IMR-90 (cell line): ENCODE measurements around the gene MINDY1. TPM values are rescaled to one million over a fixed set of nuclear protein-coding genes. Genes with fewer than 3 reads are reported as not detected.

Experiments
- ATAC-seq: fragments of 200-7000 bp; cut with Tn5 transposase; 2 replicates; pipeline ENCODE4 v1.9.1; 2020; ENCODE audit warnings: low read depth, mild to moderate bottlenecking, moderate library complexity
- BruUV-seq: library from RNA; stranded (reverse); fragments of 400-500 nt; replicated peaks from 2 replicates; lab custom pipeline; 2021; lab: Mats Ljungman, UMichigan
- CTCF ChIA-PET: fragments of 300-600 bp; formaldehyde crosslinking; extraction: SDS; loops from one replicate; lab custom pipeline; 2021; ENCODE audit warnings: antibody characterized with exemption; lab: Yijun Ruan, JAX
- POLR2A ChIA-PET: fragments of 300-600 bp; sonication (Branson Sonifier 250); formaldehyde crosslinking; loops from one replicate; lab custom pipeline; 2022; ENCODE audit warnings: antibody characterized with exemption; ENCODE audit not compliant: unreplicated experiment; lab: Charles Lee
- DNase-seq: peaks from one replicate; pipeline ENCODE4 v3.0.0; 2013
- H2AFZ ChIP-seq: replicated peaks from 2 replicates; pipeline ENCODE3; 2013; ENCODE audit warnings: low read length, mild to moderate bottlenecking; ENCODE audit not compliant: poor library complexity
- H2AK5ac ChIP-seq: 2 replicates; pipeline ENCODE4 v1.6.1; 2013; ENCODE audit warnings: low read depth, low read length, inconsistent platforms
- H2AK9ac ChIP-seq: replicated peaks from 2 replicates; pipeline ENCODE3; 2013; ENCODE audit warnings: mild to moderate bottlenecking, low read depth, low read length, moderate library complexity; ENCODE audit not compliant: poor library complexity
- H2BK120ac ChIP-seq: 2 replicates; pipeline ENCODE4 v1.6.1; 2013; ENCODE audit warnings: low read depth, low read length, inconsistent platforms
- H2BK15ac ChIP-seq: 3 replicates; pipeline ENCODE4 v1.6.1; 2013; ENCODE audit warnings: low read depth, low read length, inconsistent platforms
- H2BK20ac ChIP-seq: 2 replicates; pipeline ENCODE4 v1.6.1; 2013; ENCODE audit warnings: low read depth, mild to moderate bottlenecking, inconsistent platforms, low read length, moderate library complexity
- H2BK5ac ChIP-seq: 2 replicates; pipeline ENCODE4 v1.6.1; 2013; ENCODE audit warnings: mild to moderate bottlenecking, low read depth, low read length, inconsistent platforms; ENCODE audit not compliant: poor library complexity, severe bottlenecking
- H3K14ac ChIP-seq: replicated peaks from 2 replicates; pipeline ENCODE4 v1.6.1; 2013; ENCODE audit warnings: low read depth, low read length, inconsistent platforms
- H3K18ac ChIP-seq: 2 replicates; pipeline ENCODE4 v1.6.1; 2013; ENCODE audit warnings: low read depth, low read length, control low read depth
- H3K23ac ChIP-seq: 2 replicates; pipeline ENCODE4 v1.6.1; 2013; ENCODE audit warnings: low read depth, low read length, inconsistent platforms
- H3K27ac ChIP-seq: 2 replicates; pipeline ENCODE4 v1.5.1; 2013; ENCODE audit warnings: mild to moderate bottlenecking, control low read depth, low read length; ENCODE audit not compliant: insufficient read depth
- H3K27me3 ChIP-seq: 2 replicates; pipeline ENCODE4 v1.6.1; 2013; ENCODE audit warnings: low read length; ENCODE audit not compliant: control insufficient read depth, insufficient read depth
- H3K36me3 ChIP-seq: 2 replicates; pipeline ENCODE4 v1.6.1; 2013; ENCODE audit warnings: low read length, mixed read lengths; ENCODE audit not compliant: control insufficient read depth, insufficient read depth
- H3K4ac ChIP-seq: 2 replicates; pipeline ENCODE4 v1.6.1; 2013; ENCODE audit warnings: low read depth, low read length, inconsistent platforms
- H3K4me1 ChIP-seq: 2 replicates; pipeline ENCODE4 v1.6.1; 2013; ENCODE audit warnings: low read length, mixed read lengths; ENCODE audit not compliant: control insufficient read depth, insufficient read depth
- H3K4me2 ChIP-seq: 2 replicates; pipeline ENCODE4 v1.6.1; 2013; ENCODE audit warnings: low read depth, mild to moderate bottlenecking, control low read depth, low read length, moderate library complexity
- H3K4me3 ChIP-seq: 2 replicates; pipeline ENCODE4 v1.5.1; 2013; ENCODE audit warnings: low read depth, mild to moderate bottlenecking, control low read depth, low read length, moderate library complexity; ENCODE audit not compliant: insufficient read depth
- H3K56ac ChIP-seq: 2 replicates; pipeline ENCODE4 v1.6.1; 2013; ENCODE audit warnings: low read length, inconsistent platforms; ENCODE audit not compliant: insufficient read depth; ENCODE audit errors: extremely low read depth
- H3K79me1 ChIP-seq, 2 experiments: 2 replicates each; pipeline ENCODE4 v1.6.1; 2013; ENCODE audit warnings: low read length in 2 of 2, inconsistent platforms in 1 of 2, low read depth in 1 of 2
- H3K9ac ChIP-seq: 2 replicates; pipeline ENCODE4 v1.6.1; 2013; ENCODE audit warnings: low read depth, low read length, control low read depth
- H3K9me1 ChIP-seq: 2 replicates; pipeline ENCODE4 v1.6.1; 2013; ENCODE audit warnings: low read length, inconsistent platforms; ENCODE audit not compliant: insufficient read depth
- H3K9me3 ChIP-seq: 2 replicates; pipeline ENCODE4 v1.6.1; 2013; ENCODE audit warnings: low read length; ENCODE audit not compliant: control insufficient read depth, insufficient read depth
- H4K20me1 ChIP-seq: 2 replicates; pipeline ENCODE4 v1.6.1; 2013; ENCODE audit warnings: low read length, inconsistent platforms; ENCODE audit not compliant: insufficient read depth
- H4K5ac ChIP-seq: 2 replicates; pipeline ENCODE4 v1.6.1; 2013; ENCODE audit warnings: mild to moderate bottlenecking, low read depth, low read length, control low read depth
- H4K8ac ChIP-seq, 2 experiments: 2 replicates each; pipeline ENCODE4 v1.6.1; 2013; ENCODE audit warnings: low read depth in 2 of 2, low read length in 2 of 2, control low read depth in 1 of 2, inconsistent platforms in 1 of 2
- H4K91ac ChIP-seq: 2 replicates; pipeline ENCODE4 v1.6.1; 2013; ENCODE audit warnings: low read depth, low read length, inconsistent platforms; ENCODE audit not compliant: insufficient read depth
- BHLHE40 ChIP-seq: fragments of 150-350 bp; IDR thresholded peaks from 2 replicates; pipeline ENCODE4 v1.6.1; 2016; ENCODE audit warnings: mild to moderate bottlenecking, low read depth, low read length
- CHD1 ChIP-seq: IDR thresholded peaks from 2 replicates; pipeline ENCODE4 v1.6.1; 2012; ENCODE audit warnings: low read depth, low read length, improper control_type of control experiment
- MAFK ChIP-seq: IDR thresholded peaks from 2 replicates; pipeline ENCODE4 v1.6.1; 2012; ENCODE audit warnings: low read depth, low read length, improper control_type of control experiment
- MAZ ChIP-seq: IDR thresholded peaks from 2 replicates; pipeline ENCODE4 v1.6.1; 2012; ENCODE audit warnings: low read depth, mild to moderate bottlenecking, low read length, improper control_type of control experiment, moderate library complexity, borderline replicate concordance
- MXI1 ChIP-seq: IDR thresholded peaks from 2 replicates; pipeline ENCODE4 v1.6.1; 2012; ENCODE audit warnings: low read depth, mild to moderate bottlenecking, low read length, moderate library complexity, borderline replicate concordance
- NFE2L2 ChIP-seq: fragments of 150-350 bp; IDR thresholded peaks from 2 replicates; pipeline ENCODE4 v1.6.1; 2016; ENCODE audit warnings: low read depth, mild to moderate bottlenecking, low read length
- POLR2A ChIP-seq: IDR thresholded peaks from 2 replicates; pipeline ENCODE4 v1.6.1; 2012; ENCODE audit warnings: mild to moderate bottlenecking, low read depth, low read length
- RAD21 ChIP-seq: IDR thresholded peaks from 2 replicates; pipeline ENCODE4 v1.6.1; 2012; ENCODE audit warnings: low read length, improper control_type of control experiment
- RCOR1 ChIP-seq: IDR thresholded peaks from 2 replicates; pipeline ENCODE4 v1.6.1; 2012; ENCODE audit warnings: mild to moderate bottlenecking, low read length, improper control_type of control experiment; ENCODE audit not compliant: insufficient replicate concordance
- RFX5 ChIP-seq: IDR thresholded peaks from 2 replicates; pipeline ENCODE4 v1.8.0; 2012; ENCODE audit warnings: low read depth, mild to moderate bottlenecking, low read length, moderate library complexity
- WGBS, 2 experiments: methylation state at CpG; one replicate each; pipeline versions ENCODE4 v1.1.5 to v1.1.7; 2013; ENCODE audit warnings: missing lambda C conversion rate in 2 of 2; ENCODE audit not compliant: insufficient read length in 1 of 2; ENCODE audit errors: extremely low coverage in 2 of 2; 5-methylcytosine and 5-hydroxymethylcytosine counted together
- dilution Hi-C: fragments of 300-500 bp; cut with HindIII; formaldehyde crosslinking; loops from one replicate; pipeline ENCODE4 v1.14.3; 2018; ENCODE audit warnings: low sequenced_read_pairs; ENCODE audit not compliant: unreplicated experiment
- in situ Hi-C: fragments of 300-500 bp; cut with MboI; formaldehyde crosslinking; loops from 3 replicates; pipeline ENCODE4 v1.14.3; 2019; ENCODE audit warnings: low sequenced_read_pairs, inconsistent platforms, mixed read lengths
- intact Hi-C: fragments of 100-400 bp; cut with micrococcal nuclease; formaldehyde crosslinking; loops from 2 replicates; pipeline ENCODE4 v1.10.0; 2022
- polyA plus RNA-seq, 3 experiments: library from polyadenylated mRNA; depleted of rRNA; stranded (reverse); fragments of >200 nt; gene quantifications; 2 replicates each; pipeline ENCODE4 v1.2.3, GENCODE V29; 2012; ENCODE audit warnings: low replicate concordance in 1 of 3
- total RNA-seq: library from RNA; depleted of rRNA; stranded (reverse); fragments of >200 nt; gene quantifications from 2 replicates; pipeline ENCODE4 v1.2.3, GENCODE V29; 2012
- TF ChIP-seq, protein P1 (sequence below): fragments of 150-350 bp; IDR thresholded peaks from 2 replicates; pipeline ENCODE4 v1.6.1; 2017; ENCODE audit warnings: mild to moderate bottlenecking, antibody characterized with exemption, low read length, low read depth
- TF ChIP-seq, protein P2 (sequence below): conservative IDR thresholded peaks from 2 replicates; pipeline ENCODE4 v1.5.1; 2012; ENCODE audit warnings: mild to moderate bottlenecking, low read depth, low read length, improper control_type of control experiment
- TF ChIP-seq, protein P3 (sequence below): fragments of 150-350 bp; IDR thresholded peaks from 2 replicates; pipeline ENCODE4 v1.6.1; 2016; ENCODE audit warnings: low read depth, mild to moderate bottlenecking, low read length, moderate library complexity, borderline replicate concordance

Gene MINDY1
- total and polyA plus RNA-seq, 2 of the 4 experiments (the other 2 are of a cell fraction) = 6.6 to 7.3 TPM

DNA sequence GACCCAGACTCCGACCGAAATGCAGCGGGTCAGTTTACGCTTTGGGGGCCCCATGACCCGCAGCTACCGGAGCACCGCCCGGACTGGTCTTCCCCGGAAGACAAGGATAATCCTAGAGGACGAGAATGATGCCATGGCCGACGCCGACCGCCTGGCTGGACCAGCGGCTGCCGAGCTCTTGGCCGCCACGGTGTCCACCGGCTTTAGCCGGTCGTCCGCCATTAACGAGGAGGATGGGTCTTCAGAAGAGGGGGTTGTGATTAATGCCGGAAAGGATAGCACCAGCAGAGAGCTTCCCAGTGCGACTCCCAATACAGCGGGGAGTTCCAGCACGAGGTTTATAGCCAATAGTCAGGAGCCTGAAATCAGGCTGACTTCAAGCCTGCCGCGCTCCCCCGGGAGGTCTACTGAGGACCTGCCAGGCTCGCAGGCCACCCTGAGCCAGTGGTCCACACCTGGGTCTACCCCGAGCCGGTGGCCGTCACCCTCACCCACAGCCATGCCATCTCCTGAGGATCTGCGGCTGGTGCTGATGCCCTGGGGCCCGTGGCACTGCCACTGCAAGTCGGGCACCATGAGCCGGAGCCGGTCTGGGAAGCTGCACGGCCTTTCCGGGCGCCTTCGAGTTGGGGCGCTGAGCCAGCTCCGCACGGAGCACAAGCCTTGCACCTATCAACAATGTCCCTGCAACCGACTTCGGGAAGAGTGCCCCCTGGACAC is 41.4 kb upstream of the MINDY1 start:
- H3K4ac ChIP-seq = peak overlapping the region; percentile 82
- peak overlapping the region; percentile 15; the same call in 1 of the 3 replicates for H2BK15ac ChIP-seq
- peak overlapping the region; percentile 74 for H4K5ac ChIP-seq
- 0 out of 2 replicates have a peak, but pooled peaks cover 8% of the 10 kb centered on the region for H4K20me1 ChIP-seq
- H3K4me2 ChIP-seq = peak overlapping the region; percentile 86
- peak overlapping the region; percentile 88 for H3K27ac ChIP-seq
- peak overlapping the region; percentile 44 for H3K18ac ChIP-seq
- intact Hi-C loops (no loop called here), dilution Hi-C loops (no loop called here), in situ Hi-C loops (no loop called here)
- peak overlapping the region; percentile 80 for H4K91ac ChIP-seq
- H3K36me3 ChIP-seq = peaks cover 16% of the 10 kb centered on the region
- no peaks in the 10 kb centered on the region for H3K9me3 ChIP-seq
- H3K4me1 ChIP-seq = peaks cover 8% of the 10 kb centered on the region
- H3K14ac ChIP-seq = peak overlapping the region; percentile 81
- H3K79me1 ChIP-seq = peaks cover 6 to 49% of the 10 kb centered on the region in 2 experiments; a peak in 3 of 4 replicates
- H3K27me3 ChIP-seq = no peaks in the 10 kb centered on the region
- H2BK20ac ChIP-seq = no peak overlapping the region
- BruUV-seq = TSS peak; percentile 76
- WGBS, 2 experiments = 3% methylated on average over 31 of the region's 48 CpGs; no CpG with 5 or more reads in 1 of the 2 experiments
- H2AK5ac ChIP-seq = peak overlapping the region; percentile 87
- POLR2A ChIA-PET = interaction anchor here (1.0 to 1.1 kb wide), 2 partner anchors 12 to 42 kb away, joined by 3 to 4 read pairs; partner anchors contain the start of genes CDC42SE1 and MINDY1
- peak overlapping the region; percentile 96 to 99 for H4K8ac ChIP-seq
- H3K9ac ChIP-seq = peak overlapping the region; percentile 78
- H3K4me3 ChIP-seq = peak overlapping the region; percentile 65
- H3K9me1 ChIP-seq = peaks cover 7% of the 10 kb centered on the region; the same call in 1 of the 2 replicates
- peak overlapping the region; percentile 61; the same call in 1 of the 2 replicates for H3K56ac ChIP-seq
- peak; percentile 60 for ATAC-seq
- H2BK120ac ChIP-seq = peak overlapping the region; percentile 69; the same call in 1 of the 2 replicates
- peak overlapping the region; percentile 62 for H2BK5ac ChIP-seq
- peak overlapping the region; percentile 95 for H2AFZ ChIP-seq
- CTCF ChIA-PET = interaction anchor here (0.6 to 1.4 kb wide), 3 partner anchors 51 to 1108 kb away, joined by 3 read pairs; no protein-coding TSS in a partner anchor
- H2AK9ac ChIP-seq = peak overlapping the region; percentile 96
- peak; percentile 57 for DNase-seq
- peak overlapping the region; percentile 93 for H3K23ac ChIP-seq
- TF ChIP-seq CHD1 (no peak), RAD21 (0 out of 2 replicates have a peak, but pooled peaks have one; percentile 4), MXI1 (peak; percentile 70; the same call in 1 of the 2 replicates), NFE2L2 (no peak), POLR2A (peak; percentile 15; the same call in 1 of the 2 replicates), MAZ (no peak; the same call in 1 of the 2 replicates), MAFK (no peak), RCOR1 (no peak), BHLHE40 (no peak; the same call in 1 of the 2 replicates), RFX5 (no peak)
- TF ChIP-seq, protein P1, sequence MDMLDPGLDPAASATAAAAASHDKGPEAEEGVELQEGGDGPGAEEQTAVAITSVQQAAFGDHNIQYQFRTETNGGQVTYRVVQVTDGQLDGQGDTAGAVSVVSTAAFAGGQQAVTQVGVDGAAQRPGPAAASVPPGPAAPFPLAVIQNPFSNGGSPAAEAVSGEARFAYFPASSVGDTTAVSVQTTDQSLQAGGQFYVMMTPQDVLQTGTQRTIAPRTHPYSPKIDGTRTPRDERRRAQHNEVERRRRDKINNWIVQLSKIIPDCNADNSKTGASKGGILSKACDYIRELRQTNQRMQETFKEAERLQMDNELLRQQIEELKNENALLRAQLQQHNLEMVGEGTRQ = no peak
- TF ChIP-seq, protein P2, sequence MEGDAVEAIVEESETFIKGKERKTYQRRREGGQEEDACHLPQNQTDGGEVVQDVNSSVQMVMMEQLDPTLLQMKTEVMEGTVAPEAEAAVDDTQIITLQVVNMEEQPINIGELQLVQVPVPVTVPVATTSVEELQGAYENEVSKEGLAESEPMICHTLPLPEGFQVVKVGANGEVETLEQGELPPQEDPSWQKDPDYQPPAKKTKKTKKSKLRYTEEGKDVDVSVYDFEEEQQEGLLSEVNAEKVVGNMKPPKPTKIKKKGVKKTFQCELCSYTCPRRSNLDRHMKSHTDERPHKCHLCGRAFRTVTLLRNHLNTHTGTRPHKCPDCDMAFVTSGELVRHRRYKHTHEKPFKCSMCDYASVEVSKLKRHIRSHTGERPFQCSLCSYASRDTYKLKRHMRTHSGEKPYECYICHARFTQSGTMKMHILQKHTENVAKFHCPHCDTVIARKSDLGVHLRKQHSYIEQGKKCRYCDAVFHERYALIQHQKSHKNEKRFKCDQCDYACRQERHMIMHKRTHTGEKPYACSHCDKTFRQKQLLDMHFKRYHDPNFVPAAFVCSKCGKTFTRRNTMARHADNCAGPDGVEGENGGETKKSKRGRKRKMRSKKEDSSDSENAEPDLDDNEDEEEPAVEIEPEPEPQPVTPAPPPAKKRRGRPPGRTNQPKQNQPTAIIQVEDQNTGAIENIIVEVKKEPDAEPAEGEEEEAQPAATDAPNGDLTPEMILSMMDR = peak; percentile 43
- TF ChIP-seq, protein P3, sequence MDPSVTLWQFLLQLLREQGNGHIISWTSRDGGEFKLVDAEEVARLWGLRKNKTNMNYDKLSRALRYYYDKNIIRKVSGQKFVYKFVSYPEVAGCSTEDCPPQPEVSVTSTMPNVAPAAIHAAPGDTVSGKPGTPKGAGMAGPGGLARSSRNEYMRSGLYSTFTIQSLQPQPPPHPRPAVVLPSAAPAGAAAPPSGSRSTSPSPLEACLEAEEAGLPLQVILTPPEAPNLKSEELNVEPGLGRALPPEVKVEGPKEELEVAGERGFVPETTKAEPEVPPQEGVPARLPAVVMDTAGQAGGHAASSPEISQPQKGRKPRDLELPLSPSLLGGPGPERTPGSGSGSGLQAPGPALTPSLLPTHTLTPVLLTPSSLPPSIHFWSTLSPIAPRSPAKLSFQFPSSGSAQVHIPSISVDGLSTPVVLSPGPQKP = no peak
